K562 (cell line): ENCODE results near the gene COG2. TPM values are rescaled to one million over a fixed set of nuclear protein-coding genes. Genes with fewer than 3 reads are reported as not detected.

Source experiments
- ATAC-seq: fragments of 200-7000 bp; cut with Tn5 transposase; 3 replicates; pipeline ENCODE4 v1.9.1; 2020; ENCODE audit warnings: moderate library complexity
- BruUV-seq: library from RNA; stranded (reverse); fragments of 400-500 nt; replicated peaks from 2 replicates; lab custom pipeline; 2021; lab: Mats Ljungman, UMichigan
- CTCF ChIA-PET: fragments of 300-600 bp; formaldehyde crosslinking; extraction: SDS; loops from one replicate; lab custom pipeline; 2021; ENCODE audit warnings: low intra/inter-chr PET ratio; lab: Yijun Ruan, JAX
- POLR2A ChIA-PET: fragments of 300-600, 350-650 bp; sonication (Branson Sonifier 250); formaldehyde crosslinking; extraction: SDS; loops from one replicate; lab custom pipeline; 2021; ENCODE audit warnings: antibody characterized with exemption, inconsistent platforms; lab: Yijun Ruan, JAX
- DNase-seq, 4 experiments: peaks; one replicate each; pipeline versions ENCODE4 v3.0.0 to v3.0.0-alpha.2; 2011 to 2018; ENCODE audit warnings: low spot score in 3 of 4, mixed read lengths in 3 of 4; ENCODE audit errors: extremely low read depth in 1 of 4
- FAIRE-seq: peaks from 2 replicates; lab custom pipeline; 2011; peaks lifted over from hg19 to GRCh38; lab: Jason Lieb, UNC
- H2AFZ ChIP-seq: 2 replicates; pipeline ENCODE4 v1.6.0; 2011; ENCODE audit warnings: low read depth, low read length, control low read depth, inconsistent platforms
- H3K27ac ChIP-seq: fragments of 200-600 bp; 3 replicates; pipeline ENCODE4 v1.8.0; 2011; ENCODE audit warnings: low read depth, mild to moderate bottlenecking, control low read depth, inconsistent platforms, low read length, moderate library complexity, mixed read lengths; ENCODE audit errors: extremely low read depth
- H3K27me3 ChIP-seq, 2 experiments: fragments of 300-600 bp in 1 of 2; 2 replicates in 1 of 2; 3 replicates in 1 of 2; pipeline versions ENCODE4 v1.6.0 to v1.8.0; 2011; ENCODE audit warnings: inconsistent platforms in 2 of 2, low read length in 2 of 2, mild to moderate bottlenecking in 1 of 2, mixed read lengths in 1 of 2, moderate library complexity in 1 of 2; ENCODE audit not compliant: control insufficient read depth in 2 of 2, insufficient read depth in 2 of 2
- H3K36me3 ChIP-seq: fragments of 300-600 bp; 3 replicates; pipeline ENCODE4 v1.8.0; 2011; ENCODE audit warnings: mild to moderate bottlenecking, low read length, inconsistent platforms; ENCODE audit not compliant: control insufficient read depth, insufficient read depth
- H3K4me1 ChIP-seq, 2 experiments: fragments of 200-600 bp in 1 of 2; replicated peaks in 1 of 2; 2 replicates in 1 of 2; 3 replicates in 1 of 2; pipeline versions ENCODE4 v1.5.1 to v1.8.0; 2011; ENCODE audit warnings: inconsistent platforms in 2 of 2, low read length in 2 of 2, mild to moderate bottlenecking in 1 of 2, mixed read lengths in 1 of 2, moderate library complexity in 1 of 2; ENCODE audit not compliant: control insufficient read depth in 2 of 2, insufficient read depth in 2 of 2
- H3K4me2 ChIP-seq: 2 replicates; pipeline ENCODE4 v1.6.1; 2011; ENCODE audit warnings: low read length, control low read depth, inconsistent platforms, mixed read lengths; ENCODE audit not compliant: insufficient read depth
- H3K4me3 ChIP-seq: fragments of 200-600 bp; sonication (generic), shearing (Covaris generic); 2 replicates; pipeline ENCODE4 v1.5.1; 2016; ENCODE audit warnings: control low read depth, inconsistent platforms
- H3K79me2 ChIP-seq: fragments of 200-600 bp; 3 replicates; pipeline ENCODE4 v1.8.0; 2011; ENCODE audit warnings: low read length, inconsistent platforms; ENCODE audit not compliant: control insufficient read depth, insufficient read depth
- H3K9ac ChIP-seq, 2 experiments: 2 replicates each; pipeline versions ENCODE4 v1.6.0 to v1.6.1; 2011; ENCODE audit warnings: low read depth in 2 of 2, low read length in 2 of 2, control low read depth in 1 of 2, inconsistent platforms in 1 of 2, mild to moderate bottlenecking in 1 of 2, mixed read lengths in 1 of 2; ENCODE audit not compliant: insufficient read depth in 1 of 2
- H3K9me1 ChIP-seq: one replicate; pipeline ENCODE4 v1.6.0; 2011; ENCODE audit warnings: inconsistent platforms, mild to moderate bottlenecking, low read length, moderate library complexity; ENCODE audit not compliant: control insufficient read depth, insufficient read depth
- H3K9me3 ChIP-seq: replicated peaks from 2 replicates; pipeline ENCODE4 v1.5.1; 2011; ENCODE audit warnings: low read depth, low read length, inconsistent platforms; ENCODE audit not compliant: control insufficient read depth, insufficient read depth
- H4K20me1 ChIP-seq: replicated peaks from 2 replicates; pipeline ENCODE4 v1.6.1; 2011; ENCODE audit warnings: low read length, inconsistent platforms, mixed read lengths; ENCODE audit not compliant: control insufficient read depth, insufficient read depth
- GTF2F1 ChIP-seq: IDR thresholded peaks from 2 replicates; pipeline ENCODE4 v1.6.1; 2011; ENCODE audit warnings: low read depth, low read length, improper control_type of control experiment
- MCM7 ChIP-seq, 2 experiments: fragments of 450-650 bp; IDR thresholded peaks; 2 replicates each; pipeline ENCODE4 v1.6.1; 2016 to 2018
- NFE2L1 ChIP-seq: fragments of 450-650 bp; IDR thresholded peaks from 2 replicates; pipeline ENCODE4 v1.6.1; 2016; ENCODE audit warnings: missing genetic modification characterization, low read depth, mild to moderate bottlenecking, missing compliant biosample characterization, moderate library complexity, borderline replicate concordance
- NFIC ChIP-seq: fragments of 450-650 bp; IDR thresholded peaks from 2 replicates; pipeline ENCODE4 v1.6.1; 2017; ENCODE audit warnings: mild to moderate bottlenecking, inconsistent platforms
- NFIX ChIP-seq: fragments of 250-450 bp; sonication (Bioruptor Pico); IDR thresholded peaks from 2 replicates; pipeline ENCODE4 v1.4.0; 2020; ENCODE audit warnings: low read depth, mild to moderate bottlenecking, moderate library complexity
- RAD51 ChIP-seq: fragments of 450-650 bp; IDR thresholded peaks from 2 replicates; pipeline ENCODE4 v1.7.1; 2016; ENCODE audit warnings: low read depth, mild to moderate bottlenecking, borderline replicate concordance
- YBX1 ChIP-seq: fragments of 450-650 bp; IDR thresholded peaks from 2 replicates; pipeline ENCODE4 v1.7.1; 2016; ENCODE audit warnings: mild to moderate bottlenecking
- WGBS: fragments of 100-300 bp; shearing (Covaris generic); methylation state at CpG from one replicate; pipeline ENCODE4 v1.1.6; 2016; ENCODE audit warnings: low coverage, mixed read lengths; ENCODE audit not compliant: insufficient coverage; ENCODE audit errors: missing lambda C conversion rate; 5-methylcytosine and 5-hydroxymethylcytosine counted together
- in situ Hi-C: fragments of 300-500 bp; cut with MboI; formaldehyde crosslinking; loops from 4 replicates; pipeline ENCODE4 v1.15.0; 2018; ENCODE audit warnings: inconsistent platforms, mixed read lengths
- intact Hi-C: fragments of 100-400 bp; cut with micrococcal nuclease; formaldehyde crosslinking; loops from 2 replicates; pipeline ENCODE4 v1.14.2; 2022
- polyA plus RNA-seq, 8 experiments: library from polyadenylated mRNA; depleted of rRNA in 4 of 8; stranded (reverse) in 5 of 8; unstranded in 3 of 8; fragments of >200 nt; fragmentation: Nextera tagmentation in 2 of 8; fragmentation: Illumina TruSeq in 1 of 8; extraction: Ambion mirVana in 2 of 8; extraction: Trizol in 1 of 8; gene quantifications; 2 replicates each; pipeline versions ENCODE4 v1.2.1 to v1.2.3, GENCODE V29; 2011 to 2014; ENCODE audit warnings: inconsistent platforms in 1 of 8, missing spikeins in 1 of 8
- total RNA-seq, 7 experiments: library from RNA; depleted of rRNA in 6 of 7; stranded (reverse); fragments of >200 nt in 6 of 7; fragmentation: Illumina TruSeq in 2 of 7; extraction: Trizol in 2 of 7; gene quantifications; 2 replicates each; pipeline versions ENCODE4 v1.2.1 to v1.2.3, GENCODE V29; 2011 to 2021; ENCODE audit warnings: low replicate concordance in 1 of 7
- TF ChIP-seq, protein P1 (sequence below): fragments of 450-650 bp; conservative IDR thresholded peaks from 2 replicates; pipeline ENCODE4 v1.6.1; 2016; ENCODE audit warnings: missing genetic modification characterization, low read depth, mild to moderate bottlenecking, missing compliant biosample characterization, moderate library complexity
- TF ChIP-seq, protein P2 (sequence below): fragments of 150-350 bp; IDR thresholded peaks from 2 replicates; pipeline ENCODE4 v1.6.1; 2014; ENCODE audit warnings: low read depth, mild to moderate bottlenecking, low read length, borderline replicate concordance

Gene COG2
- total and polyA plus RNA-seq, 9 of the 15 experiments (the other 6 are each of a cell fraction or from before 2014, with no cell fraction given) = 22.0 to 51.7 (median 33.3) TPM

DNA sequence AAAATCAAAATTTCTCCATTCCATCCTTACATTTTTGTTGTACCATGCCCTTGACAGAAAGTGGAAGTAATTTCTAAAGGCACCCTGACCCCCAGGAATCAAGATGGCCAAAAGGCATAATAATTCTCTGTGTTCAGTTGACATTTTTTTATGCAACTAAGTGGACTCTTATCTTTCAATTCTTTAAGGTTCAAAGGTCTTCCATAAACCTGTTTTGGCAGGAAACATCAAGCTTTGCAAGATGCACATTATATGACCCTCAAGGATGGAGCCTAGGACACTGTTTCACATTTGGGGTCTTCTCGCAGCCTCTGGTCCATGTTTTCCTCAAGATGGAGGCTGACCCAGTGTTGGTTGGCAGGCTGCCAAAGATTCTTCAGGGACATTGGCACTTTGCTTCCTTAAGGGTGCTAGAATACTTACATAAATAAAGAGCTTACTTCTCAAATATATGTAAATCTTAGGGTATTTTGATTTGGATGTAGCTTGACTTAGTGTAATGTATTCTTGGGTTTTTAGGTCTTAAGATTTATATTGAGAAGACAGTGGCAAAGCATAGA, 48.0 kb upstream of the COG2 start:
- no peak for DNase-seq
- no TSS peak for BruUV-seq
- Histone ChIP-seq H3K4me3 (no peak overlapping the region), H3K4me2 (no peak overlapping the region)
- in situ Hi-C loops = no loop called here
- TF ChIP-seq, protein P1, sequence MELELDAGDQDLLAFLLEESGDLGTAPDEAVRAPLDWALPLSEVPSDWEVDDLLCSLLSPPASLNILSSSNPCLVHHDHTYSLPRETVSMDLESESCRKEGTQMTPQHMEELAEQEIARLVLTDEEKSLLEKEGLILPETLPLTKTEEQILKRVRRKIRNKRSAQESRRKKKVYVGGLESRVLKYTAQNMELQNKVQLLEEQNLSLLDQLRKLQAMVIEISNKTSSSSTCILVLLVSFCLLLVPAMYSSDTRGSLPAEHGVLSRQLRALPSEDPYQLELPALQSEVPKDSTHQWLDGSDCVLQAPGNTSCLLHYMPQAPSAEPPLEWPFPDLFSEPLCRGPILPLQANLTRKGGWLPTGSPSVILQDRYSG (tag) = no peak
- TF ChIP-seq YBX1 (no peak), NFIX (peak; percentile 92), GTF2F1 (no peak), MCM7 (IDR thresholded peaks at IDR 0.05) (no peak), NFIC (peak; percentile 94), RAD51 (no peak), NFE2L1 (tag) (no peak)
- TF ChIP-seq, protein P2, sequence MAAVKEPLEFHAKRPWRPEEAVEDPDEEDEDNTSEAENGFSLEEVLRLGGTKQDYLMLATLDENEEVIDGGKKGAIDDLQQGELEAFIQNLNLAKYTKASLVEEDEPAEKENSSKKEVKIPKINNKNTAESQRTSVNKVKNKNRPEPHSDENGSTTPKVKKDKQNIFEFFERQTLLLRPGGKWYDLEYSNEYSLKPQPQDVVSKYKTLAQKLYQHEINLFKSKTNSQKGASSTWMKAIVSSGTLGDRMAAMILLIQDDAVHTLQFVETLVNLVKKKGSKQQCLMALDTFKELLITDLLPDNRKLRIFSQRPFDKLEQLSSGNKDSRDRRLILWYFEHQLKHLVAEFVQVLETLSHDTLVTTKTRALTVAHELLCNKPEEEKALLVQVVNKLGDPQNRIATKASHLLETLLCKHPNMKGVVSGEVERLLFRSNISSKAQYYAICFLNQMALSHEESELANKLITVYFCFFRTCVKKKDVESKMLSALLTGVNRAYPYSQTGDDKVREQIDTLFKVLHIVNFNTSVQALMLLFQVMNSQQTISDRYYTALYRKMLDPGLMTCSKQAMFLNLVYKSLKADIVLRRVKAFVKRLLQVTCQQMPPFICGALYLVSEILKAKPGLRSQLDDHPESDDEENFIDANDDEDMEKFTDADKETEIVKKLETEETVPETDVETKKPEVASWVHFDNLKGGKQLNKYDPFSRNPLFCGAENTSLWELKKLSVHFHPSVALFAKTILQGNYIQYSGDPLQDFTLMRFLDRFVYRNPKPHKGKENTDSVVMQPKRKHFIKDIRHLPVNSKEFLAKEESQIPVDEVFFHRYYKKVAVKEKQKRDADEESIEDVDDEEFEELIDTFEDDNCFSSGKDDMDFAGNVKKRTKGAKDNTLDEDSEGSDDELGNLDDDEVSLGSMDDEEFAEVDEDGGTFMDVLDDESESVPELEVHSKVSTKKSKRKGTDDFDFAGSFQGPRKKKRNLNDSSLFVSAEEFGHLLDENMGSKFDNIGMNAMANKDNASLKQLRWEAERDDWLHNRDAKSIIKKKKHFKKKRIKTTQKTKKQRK = no peak
- TF ChIP-seq, all 486 proteins: peak for 2
- ChIA-PET POLR2A (no interaction called here), CTCF (no interaction called here)
- Histone ChIP-seq H3K36me3 (no peaks in the 10 kb centered on the region), H4K20me1 (no peaks in the 10 kb centered on the region), H3K79me2 (no peaks in the 10 kb centered on the region), H3K27me3 (peaks cover 5 to 7% of the 10 kb centered on the region in 2 experiments; a peak in 3 of 5 replicates), H3K4me1 (no peaks in the 10 kb centered on the region), H3K9ac (no peak overlapping the region), H3K9me3 (no peaks in the 10 kb centered on the region), H3K27ac (no peak overlapping the region), H2AFZ (no peak overlapping the region), H3K9me1 (no peaks in the 10 kb centered on the region)
- ATAC-seq = no peak
- 0% methylated on average over 1 of the region's 1 CpG for WGBS
- intact Hi-C loops = no loop called here
- no peak for FAIRE-seq
